ENCODE data around the gene MELTF.

MELTF gene

GRCh38 chr3:196968233-196969133 lies 61.1 kb downstream of the MELTF start, which contains the start of gene PIGZ:
Gene PIGZ (minus strand): TSS chr3:196968833. CDS start chr3:196952031, 16,802 bp downstream.
- peak; percentile 66 for DNase-seq (ENCODE audit: low spot score)

- DNase-seq (ENCODE audit: low spot score) = peak; percentile 64
Measured at GRCh38 chr3:196967412-196968232, 62.0 kb downstream of the MELTF start.

GRCh38 chr3:196966526-196967401 lies 62.9 kb downstream of the MELTF start:
- peak; percentile 65 for DNase-seq (ENCODE audit: low spot score)

- peak; percentile 26 for DNase-seq (ENCODE audit: low spot score)
Measured at GRCh38 chr3:196965804-196966173, 63.8 kb downstream of the MELTF start.

- peak; percentile 46 for DNase-seq (ENCODE audit: low spot score)
Measured at GRCh38 chr3:196965112-196965803, 64.4 kb downstream of the MELTF start.

- no peak for DNase-seq (ENCODE audit: low spot score)
Measured at GRCh38 chr3:196963631-196963953, 66.0 kb downstream of the MELTF start.

- DNase-seq (ENCODE audit: low spot score) = no peak
Measured at GRCh38 chr3:196962930-196963630, 66.5 kb downstream of the MELTF start.

- DNase-seq (ENCODE audit: low spot score) = no peak
Measured at GRCh38 chr3:196962108-196962929, 67.3 kb downstream of the MELTF start.

- DNase-seq (ENCODE audit: low spot score) = no peak
Measured at GRCh38 chr3:196954832-196955231, 74.8 kb downstream of the MELTF start.

Measured in left forelimb (tissue), 1 donor.